Embryonic facial prominence (tissue), 1 donor: ENCODE measurements around the gene STRN3.
"Not testable (repeated sequence)": the region's sequence is repeated elsewhere in the genome, so short reads cannot be mapped to it uniquely, and the experiment has no call there.

Source experiments
- DNase-seq: peaks from one replicate; pipeline ENCODE4 v3.0.0-alpha.2; 2016; ENCODE audit errors: extremely low spot score

STRN3 gene

DNA sequence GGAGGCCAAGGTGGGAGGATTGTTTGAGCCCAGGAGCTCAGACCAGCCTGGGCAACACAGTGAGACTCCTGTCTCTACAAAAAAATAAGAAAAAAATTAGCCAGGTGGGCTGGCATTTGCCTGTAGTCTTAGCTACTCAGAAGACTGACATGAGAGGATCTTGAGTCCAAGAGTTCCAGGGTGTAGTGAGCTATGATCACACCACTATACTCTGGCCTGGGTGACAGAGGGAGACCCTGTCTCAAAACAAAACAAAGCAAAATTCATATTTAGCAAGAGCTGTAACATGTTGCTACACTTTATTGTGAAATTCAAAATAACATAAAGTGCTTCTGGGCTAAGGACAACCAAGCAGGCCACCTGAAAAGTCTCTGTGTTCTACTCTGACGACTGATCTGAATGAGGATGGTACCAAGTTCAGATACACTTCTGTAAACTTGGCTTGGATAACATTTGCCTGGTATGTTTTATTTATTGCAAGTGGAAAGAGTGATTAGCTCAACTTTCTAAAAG is 11.6 kb upstream of the STRN3 start:
- no peak for DNase-seq

DNA sequence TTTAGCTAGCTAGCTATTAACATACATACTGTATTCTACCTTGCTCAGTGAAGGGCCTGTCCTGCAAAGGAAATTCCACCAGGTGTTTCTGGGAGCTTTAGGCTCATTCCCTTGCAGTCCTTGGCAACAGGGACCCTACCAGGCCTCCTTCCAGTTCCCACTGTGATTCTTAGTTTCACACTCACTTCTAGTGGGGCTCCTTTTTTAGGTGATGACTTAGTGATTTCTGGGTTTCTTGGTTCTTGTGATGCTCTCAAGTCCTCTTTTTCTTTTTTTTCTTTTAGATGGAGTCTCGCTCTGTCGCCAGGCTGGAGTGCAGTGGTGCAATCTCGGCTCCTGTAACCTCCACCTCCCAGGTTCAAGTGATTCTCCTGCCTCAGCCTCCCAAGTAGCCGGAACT is 10.4 kb upstream of the STRN3 start:
- no peak for DNase-seq

DNA sequence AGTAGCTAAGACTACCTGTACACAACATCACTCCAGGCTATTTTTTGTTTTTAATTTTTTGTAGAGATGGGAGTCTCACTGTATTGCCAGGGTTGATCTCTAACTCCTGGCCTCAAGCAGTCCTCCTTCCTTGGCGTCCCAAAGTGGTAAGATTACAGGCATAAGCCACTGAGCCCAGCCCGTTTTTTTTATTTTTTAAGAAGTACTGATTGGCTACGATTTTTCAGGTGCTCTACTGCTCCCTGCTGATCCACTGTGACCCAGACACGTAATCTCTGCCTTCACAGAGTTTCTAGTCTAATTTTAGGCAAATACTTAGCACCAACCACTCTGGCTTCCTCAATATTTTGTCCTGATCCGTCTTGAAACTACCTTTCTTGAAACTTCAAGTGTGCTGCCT is 4.3 kb upstream of the STRN3 start:
- DNase-seq: no peak

DNA sequence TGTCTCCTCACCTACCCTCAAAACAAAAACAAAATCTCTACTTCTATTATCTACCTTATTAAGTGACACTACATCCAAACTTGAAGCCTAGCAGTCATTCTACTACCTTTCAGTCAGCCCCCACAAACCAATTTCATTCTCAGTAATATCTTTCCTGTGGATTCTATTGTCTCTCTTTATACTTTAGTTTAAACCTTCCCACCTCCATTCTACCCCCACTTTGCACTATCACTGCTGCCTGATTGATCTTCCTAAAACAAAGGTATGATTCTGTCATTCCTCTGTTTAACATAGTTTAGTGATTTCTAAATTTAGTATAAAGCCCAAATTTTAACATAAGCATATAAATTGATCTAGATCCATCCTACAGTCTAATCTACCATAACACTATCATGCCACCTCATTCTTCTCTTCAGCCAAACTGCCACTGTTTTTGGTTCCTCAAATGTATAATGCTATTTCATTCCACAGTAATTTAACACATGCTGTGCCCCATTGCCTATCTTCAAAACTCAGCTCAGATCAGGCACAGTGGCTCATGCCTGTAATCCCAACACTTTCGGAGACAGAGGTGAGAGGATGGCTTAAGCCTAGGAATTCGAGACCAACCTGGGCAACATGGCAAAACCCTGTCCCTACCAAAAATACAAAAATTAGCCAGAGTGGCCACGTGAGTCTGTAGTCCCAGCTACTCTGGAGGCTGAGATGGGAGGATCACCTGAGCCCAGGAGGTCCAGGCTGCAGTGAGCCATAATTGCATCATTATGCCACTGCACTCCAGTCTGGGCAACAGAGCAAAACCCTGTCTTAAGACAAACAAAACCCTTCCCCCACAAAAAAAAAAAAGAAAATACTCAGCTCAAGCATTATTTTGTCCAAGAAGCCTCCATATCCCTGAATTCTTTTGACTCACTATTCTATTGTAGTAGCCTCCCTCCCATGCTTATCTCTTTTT is 3.1 kb upstream of the STRN3 start:
- no peak for DNase-seq

DNA sequence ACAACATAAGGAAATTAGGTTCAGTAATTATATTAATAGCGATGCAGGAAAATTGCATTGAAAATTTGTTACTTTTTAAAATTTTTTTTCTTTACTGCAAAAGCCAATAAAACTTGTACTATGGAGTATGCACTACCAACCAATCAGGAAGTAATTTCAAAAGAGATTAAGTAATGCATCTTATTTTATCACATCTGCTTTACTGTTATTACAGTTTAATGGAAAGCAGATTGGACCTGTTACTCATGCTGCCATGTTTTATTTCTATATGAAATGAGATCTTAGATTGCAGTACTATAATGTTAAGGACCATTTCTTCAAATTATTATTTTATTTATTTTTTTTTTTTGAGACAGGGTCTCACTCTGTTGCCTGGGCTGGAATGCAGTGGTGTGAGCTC is 1.7 kb upstream of the STRN3 start:
- DNase-seq: no peak

DNA sequence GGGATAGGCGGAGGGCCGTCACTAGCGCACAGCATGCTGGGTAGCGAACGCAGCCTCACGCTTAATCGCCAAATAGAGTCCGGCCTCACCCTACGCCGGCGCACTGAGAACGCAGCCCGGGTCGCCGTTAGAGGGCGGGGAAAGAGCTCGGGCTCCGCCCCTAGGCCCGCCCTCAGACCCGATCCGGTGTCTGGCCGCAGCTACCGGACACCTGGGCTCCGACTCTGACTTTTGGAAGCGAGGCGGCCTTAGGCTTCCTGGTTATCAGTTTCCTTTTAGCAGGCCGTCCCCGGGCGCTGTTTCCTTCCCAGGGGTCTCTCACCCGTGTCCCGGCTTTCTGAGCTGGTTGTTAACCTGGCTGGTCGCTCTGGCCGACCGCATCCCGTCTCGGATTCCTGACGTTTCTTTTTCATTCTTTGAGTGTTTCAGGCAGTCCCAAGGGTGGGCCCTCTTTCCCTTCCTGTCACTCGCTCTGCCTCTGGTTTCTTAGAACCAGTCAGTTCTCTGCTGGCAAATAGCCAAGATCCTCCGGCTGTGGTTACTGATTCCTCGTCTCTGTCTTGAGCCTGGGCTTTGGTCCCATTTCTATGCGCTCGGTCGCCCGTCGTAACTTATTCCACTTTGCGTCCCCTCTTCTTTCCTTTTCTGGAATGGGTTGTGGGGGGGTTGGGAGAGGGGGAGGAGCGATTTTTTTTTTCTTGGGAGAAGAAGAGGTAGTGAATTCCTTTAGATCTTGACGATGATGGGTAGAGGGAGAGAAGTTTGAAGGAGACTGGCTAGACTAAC is 464 bp upstream of the STRN3 start:
- DNase-seq: peak; percentile 92

DNA sequence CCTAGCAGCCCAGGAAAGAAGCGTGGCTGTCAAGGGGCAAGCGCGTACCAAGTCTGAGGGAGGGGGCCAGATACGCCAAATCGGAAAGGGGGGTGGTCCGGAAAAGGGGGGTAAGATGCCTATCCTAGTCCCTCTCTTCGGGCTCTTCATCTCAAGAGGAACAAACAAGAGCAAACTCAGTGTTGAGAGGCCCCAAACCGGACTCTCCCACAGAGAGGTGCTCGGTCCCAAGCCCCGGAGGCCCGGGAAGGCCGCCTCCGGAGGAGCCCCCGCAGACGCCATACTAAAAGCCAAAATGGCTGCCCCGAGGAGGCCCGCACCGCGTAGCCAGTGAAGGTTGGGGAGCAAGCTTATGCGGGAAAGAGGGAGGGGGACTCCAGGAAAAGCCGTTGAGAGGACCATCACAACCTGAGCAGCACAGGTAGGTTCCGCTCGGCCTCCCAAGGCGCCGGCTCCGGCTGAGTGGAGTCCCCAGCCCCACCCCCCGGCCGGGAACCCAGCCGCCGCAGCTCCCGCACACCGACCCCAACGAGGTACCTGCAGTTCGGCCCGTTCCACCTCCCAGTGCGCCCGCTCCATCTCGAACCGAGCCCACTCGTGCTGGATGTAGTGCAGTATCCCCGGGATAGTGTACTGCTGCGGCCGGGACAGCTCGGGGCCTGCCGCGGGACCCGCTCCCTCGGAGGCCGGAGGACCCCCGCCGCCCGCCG is 657 bp downstream of the STRN3 start, which contains the start of gene AP4S1:
Gene AP4S1 (plus strand): TSS at position 283 of the 710 bp plus-strand sequence. CDS start 40,548 bp downstream, outside the sequence.
- peak; percentile 27 for DNase-seq

DNA sequence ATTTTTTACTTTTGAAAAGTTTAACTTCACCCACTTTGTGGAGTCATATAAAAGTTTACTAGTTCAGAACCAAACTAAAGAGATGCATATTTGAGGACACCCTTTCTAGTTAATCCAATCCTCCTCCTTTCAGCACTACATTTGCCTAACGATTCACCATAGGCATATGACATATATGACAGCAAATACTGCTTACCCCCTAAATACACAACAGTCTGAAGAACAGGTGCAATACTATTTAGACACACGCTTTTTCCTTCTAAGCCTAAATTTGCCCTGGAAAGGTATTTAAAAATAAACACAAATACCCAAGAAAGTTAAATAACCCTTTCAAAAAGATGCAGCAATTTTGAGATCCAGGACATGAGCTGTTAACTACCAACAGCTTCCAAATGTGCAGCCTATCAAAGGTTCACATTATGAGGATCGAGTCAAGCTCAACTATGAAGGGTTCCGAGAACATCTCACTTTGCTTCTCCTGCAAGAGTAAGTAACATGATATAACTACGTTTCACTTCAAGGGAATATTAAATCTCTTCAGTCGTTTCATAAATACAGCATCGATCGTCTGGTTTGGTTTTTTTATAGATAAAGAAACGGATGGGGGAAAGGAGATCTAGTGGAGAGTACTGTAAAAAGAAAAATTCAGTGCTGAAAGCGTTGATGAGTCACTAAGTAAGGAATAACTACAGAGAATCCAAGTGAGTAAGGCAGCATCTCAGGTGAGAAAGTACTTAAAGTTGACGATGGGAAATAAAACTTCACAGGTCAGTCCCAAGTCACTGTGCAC is 1.4 kb downstream of the STRN3 start:
- DNase-seq: no peak

DNA sequence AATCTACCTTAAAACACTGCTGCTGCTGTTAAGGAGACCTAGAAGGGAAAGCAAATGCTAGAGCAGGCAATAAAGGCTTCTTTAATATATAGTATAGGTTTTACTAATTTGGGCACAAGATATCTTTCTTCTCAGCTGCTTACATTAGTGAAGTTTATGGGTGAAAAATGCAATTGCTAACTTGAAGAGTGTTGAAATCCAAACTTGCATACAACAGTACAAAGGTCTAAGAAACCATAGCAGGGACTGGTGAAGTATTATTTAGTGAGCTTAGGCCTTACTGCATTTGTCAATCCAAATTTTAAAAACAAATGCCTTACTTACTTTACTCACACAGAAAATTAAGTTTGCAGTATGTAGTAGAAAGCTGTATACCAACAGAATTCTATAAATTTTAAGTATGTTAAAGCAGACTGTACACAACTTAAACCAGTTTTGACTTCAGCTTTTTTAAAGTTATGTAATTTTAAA is 2.1 kb downstream of the STRN3 start:
- DNase-seq: no peak

DNA sequence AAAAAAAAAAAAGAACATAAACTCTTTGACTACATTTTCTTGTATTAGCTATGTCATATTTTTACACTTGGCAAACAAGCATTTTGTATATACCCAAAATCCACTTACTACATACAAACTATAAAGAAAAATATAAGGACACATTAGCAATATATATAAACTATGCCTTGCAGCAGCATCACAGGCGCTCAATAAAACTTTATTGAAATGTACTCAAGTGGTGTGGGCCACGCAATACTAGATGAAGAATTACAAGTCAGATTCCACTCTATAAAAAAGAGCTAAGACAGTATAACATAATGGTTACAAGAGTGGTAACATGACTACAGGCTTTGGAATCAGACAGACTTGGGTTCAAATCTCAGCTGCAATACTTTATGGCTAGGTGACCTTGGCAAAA is 3.8 kb downstream of the STRN3 start:
- no peak for DNase-seq

DNA sequence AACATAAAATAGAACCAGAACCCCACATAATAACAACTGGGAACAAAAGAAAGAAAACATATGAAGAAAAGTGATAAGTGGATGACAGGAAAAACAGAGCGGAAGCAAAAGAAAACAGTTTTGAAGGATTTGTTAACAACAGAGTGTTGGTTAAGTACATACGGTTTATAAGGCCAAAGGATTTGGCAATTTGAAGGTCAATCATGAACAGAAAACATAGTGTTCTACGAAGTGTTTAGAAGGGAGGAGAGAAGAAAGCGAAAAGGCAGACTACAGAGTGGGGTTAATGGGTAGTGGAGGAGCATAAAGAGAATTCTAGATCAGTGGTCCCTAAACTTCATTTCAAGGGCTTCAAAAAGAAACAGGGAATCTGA is 4.6 kb downstream of the STRN3 start:
- DNase-seq: no peak

DNA sequence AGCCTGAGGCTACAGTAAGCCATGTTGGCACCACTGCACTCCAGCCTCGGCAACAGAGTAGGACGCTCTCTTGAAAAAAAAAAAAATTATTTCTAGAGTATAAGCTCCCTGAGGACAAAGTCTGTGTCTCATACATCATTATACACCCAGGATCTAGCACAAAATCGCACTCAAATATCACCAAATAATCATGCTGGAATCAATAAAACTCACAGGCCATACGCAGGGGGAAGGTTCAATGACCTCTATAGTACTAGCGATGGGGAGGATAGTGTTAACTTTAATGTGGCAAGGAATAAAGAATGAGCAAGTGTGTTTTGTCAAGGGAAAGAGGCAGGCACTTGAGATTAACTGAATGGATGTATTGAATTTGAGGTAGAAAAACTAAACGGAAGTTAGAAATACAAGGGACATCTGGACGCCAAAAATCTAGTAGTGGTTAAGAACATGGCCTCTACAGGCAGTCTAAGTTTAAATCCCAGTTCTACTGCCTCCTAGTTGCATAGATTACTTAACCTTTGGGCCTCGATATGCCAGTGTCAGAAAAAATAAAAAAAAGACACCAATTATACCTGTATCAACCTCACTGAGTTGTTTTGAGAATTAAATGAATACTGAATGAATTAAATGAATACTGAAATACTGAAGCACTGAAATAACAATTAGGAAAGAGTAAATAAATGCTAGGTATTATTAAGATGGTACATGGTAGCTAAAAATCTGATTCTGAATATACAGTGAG is 5.2 kb downstream of the STRN3 start:
- DNase-seq: no peak

DNA sequence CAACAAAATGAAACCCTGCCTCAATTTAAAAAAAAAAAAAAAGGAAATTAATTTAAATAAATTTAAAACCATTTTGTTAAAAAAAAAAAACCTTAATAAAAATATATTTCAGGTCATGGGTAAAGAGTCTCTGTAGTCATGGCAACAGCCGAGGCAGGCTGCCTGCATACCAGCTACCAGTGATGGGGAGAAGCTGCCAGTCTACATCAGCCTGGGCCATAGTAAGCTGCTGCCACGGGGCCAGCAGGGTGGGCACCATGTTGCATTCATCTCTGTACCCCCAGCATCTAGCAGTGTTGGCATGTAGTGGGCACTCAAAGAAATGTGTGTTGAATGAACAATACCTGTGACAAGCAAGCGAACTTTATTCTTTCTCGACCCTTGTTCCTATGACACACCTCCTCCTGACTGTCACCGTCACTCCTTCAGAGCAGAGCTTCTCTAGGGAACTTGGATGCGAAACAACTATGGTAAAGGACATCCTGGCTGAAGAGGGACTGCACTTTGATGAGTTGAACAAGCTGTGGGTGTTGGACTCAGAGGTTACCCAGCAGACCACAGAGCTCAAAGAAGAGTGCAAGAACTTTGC is 8.0 kb downstream of the STRN3 start:
- DNase-seq: no peak

DNA sequence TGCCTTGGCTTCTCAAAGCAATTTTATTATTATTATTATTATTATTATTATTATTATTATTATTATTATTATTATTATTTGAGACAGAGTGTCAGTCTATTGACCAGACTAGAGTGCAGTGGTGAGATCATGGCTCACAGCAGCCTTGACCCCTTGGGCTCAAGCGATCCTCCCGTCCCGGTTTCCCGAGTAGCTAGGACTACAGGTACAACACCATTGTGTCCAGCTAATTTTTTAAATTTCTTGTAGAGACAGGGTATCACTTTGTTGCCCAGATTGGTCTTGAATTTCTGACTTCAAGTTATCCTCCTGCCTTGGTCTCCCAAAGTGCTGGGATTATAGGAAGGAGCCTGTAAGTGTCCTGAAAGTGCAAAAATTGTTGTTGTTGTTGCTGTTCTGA is 12.3 kb downstream of the STRN3 start:
- no peak for DNase-seq

DNA sequence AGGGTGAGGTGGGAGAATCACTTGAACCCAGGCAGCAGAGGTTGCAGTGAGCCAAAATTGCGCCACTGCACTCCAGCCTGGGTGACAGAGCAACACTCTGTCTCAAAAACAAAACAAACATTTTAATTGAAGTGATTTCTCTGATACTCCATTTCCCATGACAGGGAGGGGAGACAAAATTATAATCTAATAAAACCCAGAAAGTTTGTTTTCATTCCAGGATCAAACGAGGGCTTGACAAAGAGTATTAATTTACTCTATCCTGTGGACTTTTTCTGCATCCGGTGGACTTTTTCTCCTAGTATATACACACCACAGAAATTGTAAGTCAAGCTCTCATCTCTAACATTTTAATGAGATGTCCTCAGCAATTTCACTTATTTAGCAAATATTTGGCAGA is 15.2 kb downstream of the STRN3 start:
- no peak for DNase-seq

DNA sequence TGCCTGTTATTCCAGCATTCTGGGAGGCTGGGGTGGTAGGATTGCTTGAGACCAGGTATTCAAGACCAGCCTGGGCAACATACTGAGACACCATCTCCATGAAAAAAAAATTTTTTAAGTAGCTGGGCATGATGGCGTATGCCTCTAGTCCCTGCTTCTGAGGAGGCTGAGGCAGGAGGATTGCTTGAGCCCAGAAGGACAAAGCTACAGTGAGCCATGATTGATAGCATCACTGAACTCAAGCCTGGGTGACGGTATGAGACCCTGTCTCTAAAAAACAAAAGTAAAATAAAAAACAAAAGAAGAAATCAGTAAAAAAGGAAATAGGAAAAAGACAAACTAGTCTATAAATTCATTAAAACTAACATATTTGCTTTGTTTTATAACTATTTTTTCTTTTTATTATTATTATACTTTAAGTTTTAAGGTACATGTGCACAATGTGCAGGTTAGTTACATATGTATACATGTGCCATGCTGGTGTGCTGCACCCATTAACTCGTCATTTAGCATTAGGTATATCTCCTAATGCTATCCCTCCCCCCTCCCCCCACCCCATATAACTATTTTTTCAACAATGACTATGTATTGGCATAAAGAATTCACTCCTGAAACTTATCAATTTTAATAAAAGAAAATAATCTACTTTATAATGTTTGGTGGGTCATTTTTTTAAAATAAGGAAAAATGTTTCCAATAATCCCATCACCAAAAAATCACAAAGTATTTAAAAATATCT is 16.2 kb downstream of the STRN3 start:
- no peak for DNase-seq

DNA sequence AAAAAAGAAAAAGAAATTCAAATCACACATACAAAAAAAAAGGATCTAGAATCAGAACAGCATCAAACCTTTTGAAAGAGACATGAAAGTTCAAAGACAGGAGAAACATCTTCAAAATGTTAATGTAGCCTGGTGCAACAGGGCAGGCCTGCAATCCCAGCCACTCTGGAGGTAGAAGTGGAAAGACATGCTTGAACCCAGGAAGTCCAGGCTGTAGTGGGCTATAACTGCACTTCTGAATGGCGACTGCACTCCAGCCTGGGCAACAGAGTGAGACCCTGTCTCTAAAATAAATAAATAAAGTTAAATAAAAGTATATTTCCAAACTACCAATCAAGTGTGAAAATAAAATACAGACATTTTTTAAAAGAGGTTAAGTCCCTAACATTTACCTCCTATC is 19.5 kb downstream of the STRN3 start:
- no peak for DNase-seq

DNA sequence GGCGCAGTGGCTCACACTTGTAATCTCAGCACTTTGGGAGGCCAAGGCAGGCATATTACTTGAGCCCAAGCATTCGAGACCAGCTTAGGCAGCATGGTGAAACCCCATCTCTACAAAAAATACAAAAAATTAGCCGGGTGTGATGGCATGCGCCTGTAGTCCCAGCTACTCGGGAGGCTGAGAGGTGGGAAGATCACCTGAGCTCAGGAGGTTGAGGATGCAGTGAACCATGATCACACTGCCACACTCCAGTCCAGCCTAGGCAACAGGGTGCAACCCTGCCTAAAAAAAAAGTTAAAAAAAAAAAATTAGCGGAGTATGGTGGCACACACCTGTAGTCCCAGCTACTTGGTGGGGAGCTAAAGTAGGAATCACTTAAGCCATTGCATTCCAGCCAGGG is 22.2 kb downstream of the STRN3 start:
- DNase-seq: not testable (repeated sequence)

DNA sequence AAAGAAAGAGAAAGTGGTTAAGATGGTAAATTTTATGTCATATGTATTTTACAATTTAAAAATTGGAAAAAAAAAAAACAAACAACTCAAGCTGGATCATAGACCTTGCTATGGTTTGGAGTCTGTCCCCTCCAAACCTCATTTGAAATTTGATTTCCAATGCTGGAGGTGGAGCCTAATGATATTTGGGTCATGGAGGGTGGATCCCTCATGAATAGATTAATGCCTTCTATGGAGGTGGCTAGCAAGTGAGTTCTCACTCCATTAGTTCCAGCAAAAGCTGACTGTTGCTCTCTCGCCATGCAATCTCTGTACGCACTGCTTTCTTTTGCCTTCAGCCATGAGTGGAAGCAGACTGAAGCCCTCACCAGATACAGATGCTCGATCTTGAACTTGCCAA is 22.9 kb downstream of the STRN3 start:
- DNase-seq: no peak
